Stimulated activated naive CD8-positive, alpha-beta T cell treated with anti-CD3 and anti-CD28 coated beads, Interleukin-15, Interleukin-2, amounts not matched to agents 100 U/mL and 50 U/mL, for 24 hours (primary cell): ENCODE measurements around the gene SLC38A7.
"Not testable (repeated sequence)": the region's sequence is repeated elsewhere in the genome, so short reads cannot be mapped to it uniquely, and the experiment has no call there.

Experiments used
- ATAC-seq: fragments of 150-1000 bp; cut with Tn5 transposase; one replicate; pipeline ENCODE4 v1.10.0; 2021
- DNase-seq: peaks from one replicate; pipeline ENCODE4 v3.0.0; 2021

Gene SLC38A7, protein sequence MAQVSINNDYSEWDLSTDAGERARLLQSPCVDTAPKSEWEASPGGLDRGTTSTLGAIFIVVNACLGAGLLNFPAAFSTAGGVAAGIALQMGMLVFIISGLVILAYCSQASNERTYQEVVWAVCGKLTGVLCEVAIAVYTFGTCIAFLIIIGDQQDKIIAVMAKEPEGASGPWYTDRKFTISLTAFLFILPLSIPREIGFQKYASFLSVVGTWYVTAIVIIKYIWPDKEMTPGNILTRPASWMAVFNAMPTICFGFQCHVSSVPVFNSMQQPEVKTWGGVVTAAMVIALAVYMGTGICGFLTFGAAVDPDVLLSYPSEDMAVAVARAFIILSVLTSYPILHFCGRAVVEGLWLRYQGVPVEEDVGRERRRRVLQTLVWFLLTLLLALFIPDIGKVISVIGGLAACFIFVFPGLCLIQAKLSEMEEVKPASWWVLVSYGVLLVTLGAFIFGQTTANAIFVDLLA

DNA sequence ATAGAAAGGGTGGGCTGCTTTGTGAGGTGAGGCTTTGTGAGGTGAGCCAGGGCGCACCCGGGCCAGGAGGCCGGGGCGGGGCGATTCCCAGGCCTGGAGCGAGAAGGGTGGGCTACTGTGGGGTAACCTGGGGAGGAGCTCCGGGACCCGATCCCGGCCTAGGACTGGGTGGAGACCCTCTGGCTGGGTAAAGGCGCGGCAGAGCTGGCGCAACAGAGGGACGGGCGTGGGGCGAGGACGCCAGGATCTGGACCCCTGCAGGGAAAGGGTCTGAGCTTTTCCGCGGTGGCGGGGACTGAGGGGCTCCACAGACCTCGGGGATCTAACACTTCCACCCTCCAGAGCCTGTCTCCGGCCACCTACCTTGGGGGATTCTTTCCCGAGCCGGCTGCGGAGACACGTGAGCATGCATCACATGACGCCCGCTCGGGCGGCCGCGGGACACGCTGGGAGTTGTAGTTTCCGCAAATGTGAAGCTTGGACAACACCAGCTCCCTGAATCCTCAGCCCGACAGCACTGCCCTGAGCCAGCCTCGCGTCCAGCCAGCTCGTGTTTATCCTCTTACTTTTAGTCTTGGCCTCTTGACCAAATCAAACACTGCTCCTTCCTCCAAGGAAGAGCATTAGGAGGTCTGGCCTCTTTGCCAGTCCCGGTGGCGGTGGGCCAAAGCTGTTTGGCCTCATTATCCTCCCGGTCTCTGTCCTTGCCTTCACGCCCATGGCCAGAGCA lies at the start of gene SLC38A7:
SLC38A7 (minus strand) TSS at position 417 of the 730 bp plus-strand sequence. CDS start 4,644 bp downstream, outside the sequence.
- DNase-seq (peak; percentile 81), ATAC-seq (peak; percentile 94)

DNA sequence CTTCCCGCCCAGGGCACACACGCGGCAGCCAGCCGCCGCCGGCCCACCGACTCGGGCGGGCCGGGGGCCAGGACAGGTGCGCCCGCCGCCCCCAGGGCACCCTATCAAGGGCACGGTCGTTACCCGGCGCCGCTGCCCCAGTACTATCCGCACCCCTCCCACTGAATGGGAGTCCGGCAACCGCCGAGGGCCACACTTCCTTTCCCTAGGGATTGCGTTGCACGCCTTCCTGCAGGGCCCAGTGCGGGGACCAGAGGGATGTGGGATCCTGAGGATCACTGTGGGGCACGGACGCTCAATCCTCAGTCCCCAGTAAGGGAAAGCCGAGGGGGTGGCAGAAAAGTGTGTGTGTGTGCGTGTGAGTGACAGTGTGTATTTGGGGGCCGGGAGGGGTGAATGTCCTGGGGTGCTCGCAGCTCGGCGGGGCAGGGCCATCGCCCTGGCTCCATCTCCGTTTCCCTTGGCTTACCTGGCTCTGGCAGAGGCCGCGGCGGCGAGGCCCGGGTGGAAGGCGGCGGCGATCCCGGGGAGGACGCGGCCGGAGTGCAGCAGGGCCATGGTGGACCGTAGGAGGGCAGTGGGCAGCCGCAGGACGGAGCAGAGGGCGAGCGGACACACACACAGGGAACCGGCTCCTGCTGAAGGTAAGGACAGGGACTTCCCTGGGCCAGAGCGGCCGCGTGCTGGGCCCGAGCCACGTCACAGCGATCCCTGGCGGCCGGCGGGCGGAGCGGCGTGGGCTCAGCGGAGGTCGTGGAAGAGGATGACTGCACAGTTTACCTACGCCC lies 49.3 kb upstream of the SLC38A7 start, which contains the start of gene GOT2:
GOT2 (minus strand) TSS at position 646 of the 788 bp plus-strand sequence; CDS start at position 558, 88 bp downstream.
- peak; percentile 87 for DNase-seq
- ATAC-seq, result peak; percentile 94

DNA sequence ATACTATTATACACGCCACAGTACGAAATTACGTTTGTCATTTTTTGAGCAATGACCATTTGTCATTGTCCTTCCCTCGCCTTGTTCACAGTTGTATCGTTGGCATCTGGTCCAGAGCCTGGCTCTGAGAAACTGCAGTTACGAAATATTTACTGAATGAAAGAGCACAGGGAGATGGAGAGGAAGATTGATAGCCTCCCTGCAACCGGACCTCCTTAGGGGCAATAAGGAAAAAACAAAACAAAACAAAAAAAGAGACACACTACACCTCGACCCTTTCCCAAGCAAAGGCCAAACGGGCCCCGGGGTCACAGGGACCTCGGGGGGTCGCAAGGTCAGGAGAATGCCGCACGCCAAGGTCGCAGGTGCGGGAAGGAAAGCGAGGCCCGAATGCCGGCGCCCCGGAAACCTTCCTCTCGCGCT lies 48.7 kb upstream of the SLC38A7 start:
- DNase-seq (no peak), ATAC-seq (no peak)

DNA sequence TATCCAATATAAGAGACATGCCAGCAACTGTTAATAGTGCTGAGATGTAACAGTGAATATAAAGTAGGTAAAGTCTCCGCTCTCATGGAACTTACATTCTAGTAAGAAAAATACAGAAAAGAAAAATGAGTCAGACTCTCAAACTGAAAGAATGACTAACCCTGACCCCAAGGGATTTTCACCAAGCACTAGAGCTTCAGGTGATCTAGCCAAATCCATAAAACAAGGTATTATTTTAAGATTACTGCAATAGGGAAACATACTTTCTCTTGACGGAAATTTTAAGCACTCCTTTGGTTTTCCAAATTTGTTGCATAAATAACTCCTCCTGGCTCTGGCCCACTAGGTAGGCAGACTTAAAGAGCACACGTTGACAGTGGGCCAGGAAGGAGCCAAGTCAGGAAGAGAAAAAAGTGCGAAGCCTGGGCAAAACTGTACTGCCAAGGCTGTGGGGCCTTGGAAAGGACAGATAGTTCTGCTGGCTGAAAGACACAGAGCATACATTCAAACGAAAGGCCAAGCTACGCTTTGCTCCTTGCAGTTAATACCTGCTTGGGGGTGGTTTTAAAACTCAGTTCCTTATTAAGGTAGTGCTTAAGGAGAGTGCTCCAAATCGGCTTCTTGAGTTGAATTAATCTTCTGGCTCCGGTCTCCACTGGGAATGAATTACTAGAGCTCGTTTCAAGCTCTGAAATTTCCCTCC lies 48.1 kb upstream of the SLC38A7 start:
- DNase-seq (peak; percentile 11), ATAC-seq (peak; percentile 69)

DNA sequence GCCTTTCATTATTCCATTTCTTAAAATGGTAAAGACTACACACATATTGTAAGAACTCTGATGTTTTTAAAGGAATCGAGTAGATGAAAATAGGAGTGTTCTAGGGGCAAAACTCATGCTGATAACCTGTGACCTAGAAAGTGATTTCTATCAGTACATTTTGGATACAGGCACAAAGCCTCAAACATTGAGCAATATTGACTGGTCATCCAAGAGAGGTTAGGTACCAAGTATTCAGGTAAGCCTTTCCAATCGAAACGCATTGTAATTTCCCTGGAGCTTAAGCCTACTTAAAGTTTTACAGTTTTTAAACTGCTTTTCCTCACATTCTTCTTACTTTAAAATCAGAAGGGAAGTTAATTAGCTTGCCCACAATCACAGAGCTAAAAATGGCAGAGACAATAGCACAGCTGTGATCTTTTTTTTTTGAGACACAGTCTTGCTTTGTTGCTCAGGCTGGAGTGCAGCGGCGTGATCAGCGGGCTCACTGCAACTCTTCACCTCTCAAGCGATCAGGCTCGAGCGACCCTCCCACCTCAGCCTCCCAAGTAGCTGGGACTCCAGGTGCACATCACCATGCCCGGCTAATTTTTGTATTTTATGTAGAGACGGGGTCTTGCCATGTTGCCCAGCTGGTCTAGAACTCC lies 46.3 kb upstream of the SLC38A7 start:
- DNase-seq, result no peak
- ATAC-seq, result no peak

DNA sequence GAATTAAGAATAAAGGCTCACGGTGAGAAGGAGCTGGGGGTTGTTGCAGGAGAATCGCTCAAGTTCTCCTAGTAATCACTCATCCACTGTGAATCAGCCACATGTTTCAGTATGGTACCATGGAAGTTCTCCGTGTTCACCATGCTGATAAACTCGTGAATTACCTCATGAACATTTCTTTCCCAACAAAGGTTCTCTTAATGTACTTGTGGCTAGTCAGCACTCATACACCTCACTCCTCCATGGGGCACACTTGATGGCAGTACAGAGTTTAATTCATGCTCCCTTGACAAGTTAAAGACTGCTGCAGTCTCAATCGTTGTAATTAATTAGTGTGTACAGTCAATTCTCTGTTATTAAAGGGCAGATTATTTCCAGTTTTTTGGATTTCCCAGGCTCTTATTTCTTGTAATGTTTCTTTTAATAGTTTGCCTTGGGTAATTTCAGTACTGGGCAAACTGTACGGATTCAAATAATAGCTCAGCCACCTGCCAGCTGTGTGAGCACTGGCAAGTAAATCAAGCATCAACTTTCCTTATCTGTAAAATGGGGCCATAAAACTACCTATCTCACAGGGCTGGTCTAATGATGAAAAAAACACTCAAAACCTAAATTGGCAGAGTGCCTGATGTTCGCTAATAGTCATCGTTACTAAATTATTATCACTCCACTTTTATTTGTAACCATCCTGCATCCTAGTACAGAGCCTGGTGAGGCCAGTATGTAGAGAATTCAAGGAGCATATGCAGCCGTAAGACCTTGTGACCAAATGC lies 43.4 kb upstream of the SLC38A7 start:
- ATAC-seq (no peak), DNase-seq (no peak)

DNA sequence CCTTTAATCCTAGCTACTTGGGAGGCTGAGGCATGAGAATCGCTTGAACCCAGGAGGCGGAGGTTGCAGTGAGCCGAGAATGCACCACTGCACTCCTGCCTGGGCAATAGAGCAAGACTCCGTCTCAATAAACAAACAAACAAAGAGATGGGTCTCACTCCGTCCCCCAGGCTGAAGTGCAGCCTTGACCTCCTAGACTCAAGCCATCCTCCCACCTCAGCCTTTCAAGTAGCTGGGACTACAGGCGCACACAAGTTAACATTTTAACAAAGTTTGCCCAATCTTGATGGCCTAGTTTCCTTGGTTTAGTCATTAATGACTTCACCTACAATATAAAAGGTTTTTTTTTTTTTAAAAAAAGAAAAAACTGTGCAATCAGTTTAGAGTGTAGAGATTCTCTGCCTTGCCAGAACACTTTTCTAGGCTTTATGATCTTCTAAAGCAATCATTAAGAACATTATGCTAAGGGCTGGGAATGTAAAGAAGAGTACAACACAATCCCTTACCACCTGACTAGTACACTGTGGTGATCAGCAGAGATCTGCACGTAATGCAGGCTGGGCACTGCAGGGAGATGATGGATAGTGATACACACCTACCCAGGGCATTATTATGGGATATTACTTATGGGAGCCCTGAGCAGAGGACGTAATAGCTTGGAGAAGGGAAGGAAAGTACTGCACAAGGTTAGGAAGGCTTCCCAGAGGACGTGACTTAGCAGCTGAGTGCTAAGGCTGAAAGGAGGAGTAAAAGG lies 42.6 kb upstream of the SLC38A7 start:
- no peak for ATAC-seq

DNA sequence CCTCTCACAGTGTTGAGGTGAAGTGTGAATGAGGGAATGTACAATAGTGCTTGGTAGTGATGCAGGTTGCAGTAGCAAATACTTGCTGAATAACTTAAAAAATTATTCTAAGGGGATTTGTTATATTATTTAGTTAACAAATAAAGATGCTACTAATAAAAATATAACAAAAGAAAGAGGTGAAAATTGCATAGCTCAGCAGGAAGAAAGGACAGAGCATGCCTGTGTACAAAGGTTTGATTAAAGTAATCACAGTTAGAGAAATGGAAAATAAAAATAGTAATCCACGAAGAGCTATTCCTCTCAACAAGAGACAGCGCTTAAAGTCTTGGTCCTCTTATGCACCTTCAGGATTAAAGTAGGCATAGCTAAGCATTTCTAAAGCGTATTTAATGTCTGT lies 38.5 kb upstream of the SLC38A7 start:
- no peak for DNase-seq
- no peak for ATAC-seq

More for the DNA sequence above, 42.6 kb upstream of the SLC38A7 start:
- no peak for DNase-seq

DNA sequence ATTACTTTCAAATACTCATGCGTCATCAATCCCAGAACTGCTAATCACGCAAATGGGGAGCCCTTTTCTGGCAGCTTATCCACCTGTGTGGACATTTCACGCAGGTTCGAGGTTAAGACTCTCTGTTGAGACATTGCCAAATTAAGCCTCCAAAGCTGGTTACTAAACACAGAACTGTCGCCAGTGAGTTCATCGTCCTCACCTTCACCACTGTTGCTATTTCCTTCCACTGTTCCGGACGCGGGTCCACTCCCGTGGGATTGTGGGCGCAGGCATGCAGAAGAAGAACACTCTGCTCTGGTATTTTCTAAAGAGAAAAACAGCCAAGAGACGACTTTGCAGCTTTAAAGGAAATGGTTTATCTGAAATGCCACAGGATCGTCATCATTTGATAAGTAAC lies 33.4 kb upstream of the SLC38A7 start:
- DNase-seq (no peak), ATAC-seq (no peak)

DNA sequence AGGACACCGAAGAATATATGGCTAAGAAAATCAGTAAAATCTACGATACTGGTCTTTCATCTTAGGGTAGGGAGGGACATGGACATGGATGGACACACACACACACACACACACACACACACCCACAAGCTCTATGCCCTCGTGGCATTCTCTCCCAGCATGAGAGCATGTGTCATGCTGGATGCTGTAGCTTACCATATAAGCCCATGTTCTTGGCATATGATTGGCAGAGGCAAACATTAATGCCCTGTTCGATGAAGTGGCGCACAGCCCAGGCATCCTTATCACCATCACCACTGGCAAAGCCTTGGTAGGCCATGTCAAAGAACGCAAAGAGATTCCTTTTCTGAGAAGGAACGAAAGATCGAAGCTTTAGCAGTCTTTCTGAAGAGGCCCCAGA lies 31.9 kb upstream of the SLC38A7 start:
- ATAC-seq (no peak), DNase-seq (no peak)

DNA sequence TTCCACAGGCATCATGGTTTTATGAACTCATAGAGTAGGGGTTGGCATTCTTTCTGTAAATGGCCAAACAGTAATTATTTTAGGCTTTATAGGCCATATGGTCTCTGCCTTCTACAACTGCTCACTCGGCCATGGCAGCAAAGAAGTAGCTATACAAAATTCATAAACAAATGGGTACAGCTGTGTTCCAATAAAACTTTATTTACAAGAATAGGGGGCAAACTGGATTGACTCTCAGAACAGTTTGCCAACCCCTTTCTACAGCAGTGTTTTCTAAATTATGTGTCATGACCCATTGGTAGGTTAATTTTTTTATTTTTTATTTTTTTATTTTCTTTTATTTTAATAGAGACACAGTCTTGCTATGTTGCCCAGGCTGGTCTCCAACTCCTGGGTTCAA lies 29.2 kb upstream of the SLC38A7 start:
- no peak for ATAC-seq
- DNase-seq, result no peak

DNA sequence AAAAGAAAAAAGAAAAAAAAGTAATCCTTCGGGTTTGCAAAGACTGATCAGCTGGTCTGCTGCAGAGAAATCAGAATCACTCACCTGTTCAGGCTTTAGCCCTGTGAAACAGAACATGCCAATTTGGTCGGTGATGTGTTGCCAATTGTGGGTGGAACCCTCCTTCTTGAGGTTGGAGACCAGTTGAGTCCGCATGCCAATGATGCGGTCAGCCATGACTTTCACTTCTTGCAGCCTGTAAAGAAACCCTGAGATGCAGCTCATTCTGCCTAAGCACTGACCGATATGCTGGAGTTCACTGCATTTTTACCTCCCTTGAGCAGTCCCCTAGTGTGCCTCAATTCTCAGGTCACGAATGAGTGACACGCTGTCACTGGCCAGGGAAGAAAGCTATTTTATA lies 24.8 kb upstream of the SLC38A7 start:
- DNase-seq (no peak), ATAC-seq (no peak)

DNA sequence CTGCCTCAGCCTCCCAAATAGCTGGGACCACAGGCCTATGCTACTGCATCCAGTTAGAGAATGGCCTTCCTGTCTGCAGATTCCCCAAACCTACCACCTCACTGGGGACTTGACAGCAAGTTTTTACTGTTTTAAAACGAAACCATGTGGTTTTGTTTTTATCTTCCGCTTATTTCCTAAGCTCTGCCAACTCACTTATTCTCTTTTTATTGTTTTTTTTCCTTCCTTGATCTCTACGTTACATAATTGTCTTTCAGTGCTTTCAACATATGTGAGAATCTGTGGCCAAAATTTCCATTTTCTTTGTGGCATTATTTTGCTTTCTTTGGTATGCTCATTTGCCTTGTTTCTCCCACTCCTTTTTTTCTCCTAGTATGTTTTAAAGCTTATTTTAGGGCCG lies 14.6 kb upstream of the SLC38A7 start:
- no peak for DNase-seq
- ATAC-seq, result no peak

DNA sequence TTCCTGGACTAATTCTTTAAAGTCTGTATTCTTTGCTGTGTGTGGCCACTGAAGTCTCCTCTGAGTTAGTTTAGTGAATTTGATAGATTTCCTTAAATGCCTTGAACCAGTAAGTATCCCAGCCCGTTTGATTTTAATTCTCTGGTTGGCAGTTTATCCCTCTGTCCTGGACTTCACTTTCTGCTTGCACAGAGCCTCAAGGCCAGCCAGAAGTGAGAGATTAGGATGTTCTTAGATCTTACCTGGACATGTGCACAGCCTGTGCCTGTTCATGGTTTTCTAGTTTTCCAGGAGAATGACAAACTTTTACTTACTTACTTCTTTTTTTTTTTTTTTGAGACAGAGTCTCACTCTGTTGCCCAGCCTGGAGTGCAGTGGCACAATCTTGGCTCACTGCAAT lies 10.8 kb upstream of the SLC38A7 start:
- ATAC-seq, result no peak

DNA sequence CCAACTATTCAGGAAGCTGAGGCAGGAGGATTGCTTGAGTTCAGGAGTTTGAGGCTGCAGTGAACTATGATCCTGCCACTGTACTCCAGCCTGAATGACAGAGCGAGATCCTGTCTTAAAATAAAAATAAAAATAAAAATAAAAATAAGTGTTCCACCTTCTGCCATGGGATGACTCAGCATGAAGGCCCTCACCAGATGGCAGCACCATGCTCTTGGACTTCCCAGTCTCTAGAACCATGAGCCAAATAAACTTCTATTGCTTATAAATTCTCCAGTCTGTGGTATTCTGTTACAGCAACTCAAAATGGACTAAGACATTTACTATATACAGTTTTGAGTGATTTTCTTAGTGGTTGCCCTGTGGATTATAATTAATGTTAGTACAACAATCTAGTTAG lies 7.9 kb upstream of the SLC38A7 start:
- no peak for ATAC-seq

More for the DNA sequence above, 10.8 kb upstream of the SLC38A7 start:
- DNase-seq, result no peak

DNA sequence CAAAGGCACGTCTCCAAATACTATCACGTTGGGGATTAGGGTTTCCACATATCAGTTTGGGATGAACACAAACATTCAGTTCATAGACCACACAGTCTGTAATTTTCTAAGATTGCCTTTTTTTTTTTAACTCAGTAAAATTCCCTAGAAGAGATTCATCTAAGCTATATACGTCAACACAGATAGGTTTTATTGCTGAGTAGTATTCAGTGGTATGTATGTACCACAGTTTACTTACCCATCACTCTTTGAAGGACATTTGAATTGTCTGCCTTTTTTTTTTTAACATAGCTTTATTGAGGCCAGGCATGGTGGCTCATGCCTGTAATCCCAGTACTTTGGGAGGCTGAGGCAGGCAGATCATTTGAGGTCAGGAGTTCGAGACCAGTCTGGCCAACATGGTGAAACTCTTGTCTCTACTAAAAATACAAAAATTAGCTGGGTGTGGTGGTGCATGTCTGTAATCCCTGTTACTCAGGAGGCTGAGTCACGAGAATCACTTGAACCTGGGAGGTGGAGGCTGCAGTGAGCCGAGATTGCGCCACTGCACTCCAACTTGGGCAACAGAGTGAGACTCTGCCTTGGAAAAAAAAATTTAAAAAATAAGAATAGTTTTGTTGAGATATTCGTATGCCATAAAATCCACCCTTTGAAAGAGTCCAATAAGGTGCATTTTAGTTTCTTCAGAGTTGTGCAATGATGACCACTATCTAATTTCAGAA lies 2.6 kb upstream of the SLC38A7 start:
- not testable (repeated sequence) for ATAC-seq, DNase-seq

More for the DNA sequence above, 7.9 kb upstream of the SLC38A7 start:
- DNase-seq, result no peak

DNA sequence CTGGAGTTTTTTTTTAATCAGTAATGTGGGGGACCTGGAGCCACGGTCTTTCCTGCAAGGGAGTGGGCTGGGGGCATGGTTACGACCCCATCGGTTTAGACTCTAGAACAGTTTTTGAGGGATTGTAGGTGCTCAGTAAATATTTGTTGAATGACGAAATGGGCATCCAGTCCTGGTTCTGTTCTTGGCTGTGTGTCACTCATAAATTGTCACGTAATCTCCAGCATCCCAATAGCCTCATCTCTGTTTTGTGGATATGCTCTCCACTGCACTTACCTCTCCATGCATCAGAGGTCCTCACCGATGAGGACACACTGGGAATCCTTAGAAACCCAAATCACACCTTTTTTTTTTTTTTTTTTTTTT lies 497 bp upstream of the SLC38A7 start:
- ATAC-seq (no peak), DNase-seq (no peak)

DNA sequence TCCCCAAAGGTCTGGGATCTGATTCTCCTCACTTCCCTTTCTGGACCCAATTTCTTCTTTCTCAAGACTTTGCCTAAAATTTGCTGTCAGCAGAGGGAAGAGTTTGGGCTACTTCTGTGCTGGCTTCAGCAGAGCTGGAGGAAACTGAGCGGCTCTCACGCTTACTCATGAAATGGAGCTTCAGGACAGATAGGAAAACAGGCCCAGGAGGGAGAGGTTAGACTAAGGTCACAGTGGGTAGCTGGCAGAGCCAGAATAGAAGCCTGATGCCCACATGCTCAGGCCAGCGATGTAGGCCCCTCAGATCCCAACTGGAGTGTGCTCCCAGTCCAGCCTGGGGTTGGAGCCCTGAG lies 593 bp downstream of the SLC38A7 start:
- ATAC-seq (no peak), DNase-seq (no peak)

DNA sequence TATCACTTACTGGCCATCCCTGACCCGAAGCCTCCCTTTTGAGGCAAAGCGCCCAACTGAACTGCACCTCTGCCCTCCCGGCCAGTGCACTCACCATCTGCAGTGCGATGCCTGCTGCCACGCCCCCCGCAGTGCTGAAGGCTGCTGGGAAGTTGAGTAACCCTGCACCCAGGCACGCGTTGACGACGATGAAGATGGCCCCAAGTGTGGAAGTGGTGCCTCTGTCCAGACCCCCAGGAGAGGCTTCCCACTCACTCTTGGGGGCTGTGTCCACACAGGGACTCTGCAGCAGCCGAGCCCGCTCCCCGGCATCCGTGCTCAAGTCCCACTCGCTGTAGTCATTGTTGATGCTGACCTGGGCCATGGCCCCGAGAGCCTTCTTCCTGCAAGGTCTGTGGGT lies 4.8 kb downstream of the SLC38A7 start:
- ATAC-seq, result no peak
- no peak for DNase-seq
